ENCODE measurements around the gene TLR8.

The TLR8 gene

GRCh38 chrX:12966151-12966550 lies 59.7 kb downstream of the TLR8 start:
- ATAC-seq (no peak), DNase-seq (no peak)

GRCh38 chrX:12967711-12968465 lies 61.5 kb downstream of the TLR8 start:
- ATAC-seq (peak; percentile 64), DNase-seq (peak; percentile 39)

- DNase-seq (peak; percentile 44), ATAC-seq (peak; percentile 38)
Observed at GRCh38 chrX:12970691-12971202, 64.3 kb downstream of the TLR8 start.

DNA sequence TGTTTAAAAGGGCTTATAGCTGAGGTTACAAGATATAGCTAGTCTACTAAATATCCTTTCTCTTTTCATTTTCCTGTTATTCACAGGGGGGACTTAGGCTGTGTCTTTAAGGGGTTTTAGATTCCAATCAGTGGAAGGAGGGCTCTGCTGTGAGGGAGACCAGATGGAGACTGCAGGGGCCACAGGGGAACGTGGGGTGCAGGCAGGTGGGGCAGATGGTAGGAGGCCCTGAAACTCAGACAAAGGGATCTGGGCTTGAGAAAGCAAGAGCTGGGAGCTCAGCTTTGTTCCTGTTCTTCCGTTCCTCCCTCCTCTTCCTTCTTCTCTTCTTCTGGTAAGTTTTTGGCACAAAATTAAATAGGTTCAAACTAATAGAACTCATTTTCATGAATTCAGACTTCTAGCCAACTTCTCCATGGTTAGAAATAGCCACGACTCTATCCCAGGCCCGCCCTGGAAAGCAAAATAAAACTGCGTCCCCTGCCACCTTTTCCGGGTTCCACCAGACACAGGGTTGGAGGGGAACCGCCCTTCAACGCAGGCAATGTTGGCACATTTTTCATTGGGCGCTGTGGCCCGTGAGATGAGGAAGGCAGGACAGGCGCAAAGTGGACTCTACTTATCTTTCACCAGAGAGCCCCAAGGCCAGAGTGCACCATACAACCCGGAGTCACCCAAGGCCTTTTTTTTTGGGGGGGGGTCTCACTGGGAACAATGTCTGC lies 65.0 kb downstream of the TLR8 start:
- peak; percentile 53 for DNase-seq

GRCh38 chrX:12972243-12972642 lies 65.8 kb downstream of the TLR8 start:
- DNase-seq (no peak), ATAC-seq (no peak)

More for the DNA sequence above, 65.0 kb downstream of the TLR8 start:
- ATAC-seq: no peak

Measured in stimulated activated naive CD8-positive, alpha-beta T cell treated with anti-CD3 and anti-CD28 coated beads, Interleukin-15, Interleukin-2, amounts not matched to agents 100 U/mL and 50 U/mL, for 24 hours (primary cell).